Dermis blood vessel endothelial cell (primary cell): ENCODE data around the gene FGD4. TPM values are rescaled to one million over a fixed set of nuclear protein-coding genes. Genes with fewer than 3 reads are reported as not detected.
"Not testable (repeated sequence)": the region's sequence is repeated elsewhere in the genome, so short reads cannot be mapped to it uniquely, and the experiment has no call there.

Experiments
- DNase-seq: peaks from one replicate; pipeline ENCODE4 v3.0.0; 2010
- total RNA-seq: library from RNA; depleted of rRNA; stranded (reverse); fragments of >200 nt; gene quantifications from 2 replicates; pipeline ENCODE4 v1.2.3, GENCODE V29; 2014

Gene FGD4
- total RNA-seq, 1 donor from 2014 or later, result 63.8 TPM

DNA sequence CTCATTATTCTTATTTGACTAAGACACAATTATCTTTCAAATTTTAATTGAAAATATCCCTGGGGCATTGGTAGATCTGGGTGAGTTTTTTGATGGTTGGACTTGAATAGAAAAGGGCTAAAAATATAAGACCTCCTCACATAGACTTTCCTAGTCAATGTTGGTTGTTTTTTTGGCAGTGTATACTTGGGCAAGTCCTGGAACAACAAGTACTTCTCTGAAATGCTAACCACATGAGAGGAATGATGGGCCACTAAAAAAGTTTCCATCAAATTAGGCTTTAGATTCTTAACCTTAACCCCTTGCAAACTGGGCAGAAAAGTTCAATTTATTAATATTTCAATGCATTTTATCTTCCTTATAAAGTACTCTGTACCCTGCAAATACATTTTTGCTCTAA is 97.6 kb downstream of the FGD4 start:
- no peak for DNase-seq

GRCh38 chr12:32497864-32498263 is 98.5 kb downstream of the FGD4 start:
- DNase-seq, result no peak

GRCh38 chr12:32499048-32499447 is 99.7 kb downstream of the FGD4 start:
- DNase-seq, result peak; percentile 32

GRCh38 chr12:32501835-32502333 is 102.5 kb downstream of the FGD4 start:
- DNase-seq, result peak; percentile 77

GRCh38 chr12:32502693-32503502 is 103.5 kb downstream of the FGD4 start:
- DNase-seq, result peak; percentile 41

GRCh38 chr12:32503730-32504129 is 104.4 kb downstream of the FGD4 start:
- no peak for DNase-seq

DNA sequence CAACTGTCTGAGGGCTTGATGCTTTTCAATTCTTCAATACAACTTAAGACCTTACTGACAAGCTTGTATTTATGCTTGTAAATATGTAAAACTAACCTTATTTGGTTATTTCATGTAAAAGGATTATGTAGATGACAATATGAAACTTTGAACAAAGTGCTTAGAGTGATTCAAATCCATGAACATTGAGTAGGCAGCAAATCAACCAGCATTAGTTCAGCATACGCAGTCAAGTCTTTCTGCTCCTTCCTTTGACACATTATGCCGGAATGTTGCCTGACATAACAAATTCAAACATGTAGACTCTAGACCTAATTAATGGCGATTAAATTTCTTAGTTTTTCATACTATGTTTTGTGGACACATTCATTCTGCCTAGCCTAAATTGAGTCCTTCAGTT is 105.2 kb downstream of the FGD4 start:
- DNase-seq, result peak; percentile 57

- DNase-seq, result peak; percentile 57
These were observed 105.9 kb downstream of the FGD4 start for GRCh38 chr12:32505067-32505945.

GRCh38 chr12:32507096-32507941 is 108.0 kb downstream of the FGD4 start:
- not testable (repeated sequence) for DNase-seq

GRCh38 chr12:32507942-32508320 is 108.6 kb downstream of the FGD4 start:
- no peak for DNase-seq

GRCh38 chr12:32508626-32509025 is 109.3 kb downstream of the FGD4 start:
- no peak for DNase-seq

- DNase-seq, result no peak
These were observed 110.2 kb downstream of the FGD4 start for GRCh38 chr12:32509328-32510091.

DNA sequence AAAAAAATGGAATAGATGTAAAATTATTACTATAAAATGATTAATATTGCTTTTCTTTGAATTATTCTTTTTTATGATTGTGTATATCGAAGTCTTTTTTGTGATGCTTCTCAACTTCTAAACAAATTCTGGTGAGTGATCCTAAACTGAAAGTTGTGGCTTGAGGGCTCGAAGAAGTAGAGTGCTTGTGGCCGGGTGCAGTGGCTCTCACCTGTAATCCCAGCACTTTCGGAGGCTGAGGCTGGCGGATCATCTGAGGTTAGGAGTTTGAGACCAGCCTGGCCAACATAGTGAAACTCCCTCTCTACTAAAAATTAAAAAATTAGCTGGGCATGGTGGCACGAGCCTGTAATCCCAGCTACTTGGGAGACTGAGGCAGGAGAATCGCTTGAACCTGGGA is 112.6 kb downstream of the FGD4 start:
- not testable (repeated sequence) for DNase-seq

DNA sequence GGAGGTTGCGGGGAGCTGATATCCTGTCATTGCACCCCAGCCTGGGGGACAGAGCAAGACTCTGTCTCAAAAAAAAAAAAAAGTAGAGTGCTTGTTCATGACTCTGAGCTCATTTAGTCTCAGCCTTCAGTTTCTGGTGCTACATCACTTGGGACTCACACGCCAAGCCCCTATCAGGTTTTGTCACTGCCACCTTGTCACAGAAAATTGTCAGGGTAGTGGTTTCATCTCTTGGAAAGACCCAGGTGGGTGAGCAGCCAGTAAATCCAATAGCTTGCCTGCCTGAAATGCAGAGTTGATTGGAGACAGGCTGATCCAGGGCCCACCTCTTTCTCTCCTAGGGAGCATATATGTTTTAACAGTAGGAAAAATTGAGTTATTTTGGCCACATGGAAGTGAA is 113.0 kb downstream of the FGD4 start:
- no peak for DNase-seq

DNA sequence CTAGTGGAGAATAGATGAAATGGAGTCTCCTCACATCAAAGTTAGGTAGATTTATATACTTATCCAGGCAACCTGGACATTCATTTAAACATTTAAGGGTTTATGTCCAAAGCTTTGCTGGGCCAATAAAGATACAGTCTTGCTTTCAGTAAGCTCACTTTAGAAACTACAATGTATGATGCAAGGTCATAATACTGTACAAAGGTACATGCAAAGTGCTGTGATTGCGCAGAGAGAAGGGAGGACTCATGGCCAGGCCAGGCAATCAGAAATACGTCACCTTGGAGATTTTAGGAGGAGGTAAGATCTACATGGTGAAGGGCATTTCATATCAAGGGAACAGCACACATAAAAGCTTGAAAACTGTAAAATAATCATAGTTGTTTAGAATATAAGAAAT is 113.6 kb downstream of the FGD4 start:
- DNase-seq, result no peak

GRCh38 chr12:32515137-32515873 is 115.9 kb downstream of the FGD4 start:
- no peak for DNase-seq

DNA sequence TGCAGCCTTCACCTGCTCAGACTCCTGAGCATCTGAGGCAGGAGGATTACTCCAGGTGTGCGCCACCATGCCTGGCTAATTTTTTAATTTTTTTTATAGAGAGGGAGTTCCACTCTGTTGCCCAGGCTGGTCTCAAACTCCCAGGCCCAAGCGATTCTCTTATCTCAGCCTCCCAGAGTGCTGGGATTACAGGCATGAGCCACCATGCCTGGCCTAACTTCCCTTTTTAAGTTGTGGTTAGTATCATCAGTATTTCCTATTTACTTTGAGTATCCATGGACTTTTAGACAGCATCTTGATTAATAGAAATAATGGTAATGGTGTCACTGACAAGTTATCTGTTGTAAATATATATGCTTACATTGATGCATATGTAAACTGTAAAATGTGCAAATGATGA is 116.9 kb downstream of the FGD4 start:
- DNase-seq, result no peak

DNA sequence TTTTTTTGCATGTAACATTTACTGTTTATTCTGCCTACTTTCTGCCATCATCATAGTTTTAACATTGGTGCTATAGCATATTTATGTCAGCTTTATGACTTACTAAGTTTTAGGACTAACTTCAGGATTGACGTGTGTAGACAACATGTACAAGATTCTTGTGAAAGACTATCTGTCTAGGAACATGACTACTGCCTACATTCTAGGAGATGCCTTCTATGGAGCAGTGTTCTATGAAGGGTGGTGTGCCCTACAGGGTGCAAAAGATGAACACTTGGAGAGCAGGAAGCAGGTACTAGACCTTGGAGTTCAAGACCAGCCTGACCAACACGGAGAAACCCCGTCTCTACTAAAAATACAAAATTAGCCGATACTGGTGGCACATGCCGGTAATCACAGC is 118.6 kb downstream of the FGD4 start:
- DNase-seq, result no peak

DNA sequence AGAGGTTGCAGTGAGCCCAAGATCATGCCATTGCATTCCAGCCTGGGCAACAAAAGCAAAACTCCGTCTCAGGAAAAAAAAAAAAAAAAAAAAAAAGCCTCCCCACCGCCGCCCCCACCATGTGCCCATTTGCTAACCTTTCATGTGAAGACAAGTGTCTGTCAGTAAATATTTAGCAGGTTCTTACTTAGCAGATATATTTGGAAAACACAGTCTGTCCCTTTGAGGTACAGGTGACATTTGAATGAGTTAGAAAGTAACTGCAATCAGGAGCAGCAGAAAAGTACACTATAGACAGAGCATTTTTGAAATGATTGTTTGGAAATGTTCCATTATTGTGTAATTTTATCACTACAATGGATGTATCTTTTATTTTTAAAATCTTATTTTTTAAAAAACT is 119.7 kb downstream of the FGD4 start:
- DNase-seq, result no peak

DNA sequence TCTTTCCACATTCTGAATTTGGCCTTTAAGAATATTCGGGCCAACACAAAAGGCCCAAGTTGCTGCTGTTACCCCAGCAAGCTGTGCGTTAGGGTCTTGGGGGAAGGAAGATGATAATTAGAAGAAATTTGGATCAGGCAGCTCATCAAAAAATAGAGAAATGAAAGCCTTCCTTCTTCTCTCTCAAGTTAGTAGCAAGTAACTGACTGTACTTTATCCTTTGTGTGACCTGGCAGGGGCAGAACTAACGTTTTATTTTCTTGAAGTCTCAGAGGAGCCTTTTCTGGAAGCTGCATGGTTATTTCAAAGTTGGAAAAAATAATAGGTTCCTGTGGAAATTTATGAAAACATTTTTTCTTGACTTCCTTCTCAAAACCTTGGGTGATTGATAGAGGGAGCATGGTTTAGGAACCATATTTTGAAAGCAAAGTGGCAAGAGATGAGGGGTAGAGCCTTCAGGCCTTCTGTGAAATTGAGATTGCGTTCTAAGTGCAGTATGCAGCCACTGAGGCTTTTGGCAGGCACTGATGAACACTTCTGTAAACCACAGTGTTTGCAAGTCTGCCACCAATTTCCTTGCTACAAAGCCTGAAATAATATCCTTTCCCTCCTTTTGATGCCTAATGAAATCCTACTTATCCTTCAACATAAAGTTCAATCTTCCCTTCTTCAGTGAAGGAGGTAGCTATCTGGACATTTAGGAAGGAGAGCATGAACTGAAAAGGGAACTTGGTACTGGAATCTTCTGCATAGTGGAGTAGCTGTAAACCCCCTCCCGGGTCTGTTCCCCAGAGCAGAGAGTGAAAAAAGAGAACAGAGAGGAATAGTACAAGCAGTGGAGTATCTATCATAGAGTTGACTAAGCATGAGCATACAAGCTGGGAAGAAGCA is 123.2 kb downstream of the FGD4 start:
- no peak for DNase-seq
